ENCODE data around the gene KITLG. TPM values are rescaled to one million over a fixed set of nuclear protein-coding genes. Genes with fewer than 3 reads are reported as not detected.

Gene KITLG
- total RNA-seq, 1 donor from 2014 or later: 56.3 TPM

Small RNAs within 50 kb of the gene (small RNA-seq; reads per million reads assigned to genes)
- not detected for gene RNU1-117P

All from frontal cortex (tissue), 1 donor.